Activated CD4-positive, alpha-beta T cell treated with anti-CD3 and anti-CD28 coated beads, Interleukin-2, amount 50 U/mL, for 16 hours (primary cell): ENCODE results near the gene GAS2L3.

Experiments used
- DNase-seq: peaks from one replicate; pipeline ENCODE4 v3.0.0-alpha.2; 2020

GAS2L3 gene

DNA sequence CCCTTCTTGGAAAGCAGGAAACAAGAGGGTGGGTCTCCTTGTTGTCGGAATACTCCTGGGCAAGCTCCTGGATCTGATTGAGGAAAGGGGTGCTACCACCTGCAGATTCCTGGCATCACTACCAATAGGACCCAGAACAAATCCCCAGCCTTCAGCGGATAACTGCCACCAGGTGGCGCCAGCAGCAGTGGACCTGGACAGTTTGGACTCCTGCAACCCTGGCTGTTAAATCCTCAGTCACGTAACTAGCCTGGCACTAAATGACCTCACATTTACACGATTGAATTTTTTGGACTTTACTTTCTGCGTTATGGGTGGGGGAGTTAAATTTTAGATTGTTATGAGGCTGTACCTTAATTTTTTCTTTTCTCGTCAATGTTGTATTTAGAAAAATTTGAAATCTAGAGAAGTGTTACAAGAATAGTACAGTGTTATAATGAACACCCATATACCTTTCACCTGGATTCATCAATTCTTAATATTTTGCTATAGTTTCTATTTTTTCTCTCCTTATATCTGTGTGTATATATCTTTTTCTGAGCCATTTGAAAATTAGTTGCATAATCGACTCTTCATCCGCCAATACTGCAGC is 95.6 kb downstream of the GAS2L3 start:
- peak; percentile 61 for DNase-seq

DNA sequence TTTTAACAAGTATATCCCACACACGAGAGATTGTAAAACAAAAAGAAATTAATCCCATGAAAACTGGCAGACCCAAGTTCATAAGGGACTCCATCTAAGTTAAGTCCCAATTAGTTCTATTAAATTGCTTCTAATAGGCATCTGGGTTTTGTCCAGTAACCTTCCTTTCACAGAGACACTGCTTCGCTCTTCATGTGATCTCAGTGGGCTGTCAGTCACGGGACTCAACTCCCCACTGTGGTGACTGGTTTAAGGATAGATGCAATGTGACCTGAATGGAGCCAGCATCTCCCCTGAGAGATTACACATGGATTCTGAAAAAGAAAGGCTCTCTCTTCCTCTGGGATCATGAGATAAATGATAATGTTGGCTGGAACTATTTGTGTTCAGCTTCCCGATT is 96.4 kb downstream of the GAS2L3 start:
- DNase-seq: no peak

DNA sequence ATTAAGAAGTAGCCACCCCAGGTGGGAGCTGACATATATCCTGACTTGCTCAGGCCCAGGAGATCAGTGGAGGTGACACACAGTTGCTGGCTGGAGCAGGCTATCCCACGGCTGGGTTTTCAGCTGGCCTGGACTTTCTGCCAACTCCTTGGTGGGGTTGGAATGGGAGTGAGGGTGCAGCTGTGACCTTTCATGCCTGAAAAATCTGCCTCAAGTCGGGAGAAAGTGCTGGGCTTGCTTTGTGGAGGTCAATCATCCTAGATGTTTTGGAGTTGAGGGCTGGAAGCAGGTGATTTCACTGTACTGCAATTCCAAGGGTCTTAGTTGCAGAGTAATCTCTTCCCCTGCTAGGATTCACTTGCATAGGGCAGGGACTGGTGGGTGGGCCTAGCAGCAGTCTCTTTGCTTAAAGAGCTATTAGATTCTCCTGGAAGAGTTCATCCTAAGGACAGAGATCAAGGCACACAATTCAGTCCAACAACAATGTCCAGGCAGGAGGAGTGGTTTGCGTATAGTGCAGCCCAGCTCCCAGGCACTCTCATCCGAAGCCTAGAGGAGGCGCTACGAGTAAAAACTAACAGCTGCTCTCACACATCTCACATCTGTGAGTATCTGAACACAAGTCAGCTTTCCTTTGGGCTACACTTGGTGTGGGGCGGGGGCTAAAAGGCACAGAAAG is 98.1 kb downstream of the GAS2L3 start:
- DNase-seq: no peak

DNA sequence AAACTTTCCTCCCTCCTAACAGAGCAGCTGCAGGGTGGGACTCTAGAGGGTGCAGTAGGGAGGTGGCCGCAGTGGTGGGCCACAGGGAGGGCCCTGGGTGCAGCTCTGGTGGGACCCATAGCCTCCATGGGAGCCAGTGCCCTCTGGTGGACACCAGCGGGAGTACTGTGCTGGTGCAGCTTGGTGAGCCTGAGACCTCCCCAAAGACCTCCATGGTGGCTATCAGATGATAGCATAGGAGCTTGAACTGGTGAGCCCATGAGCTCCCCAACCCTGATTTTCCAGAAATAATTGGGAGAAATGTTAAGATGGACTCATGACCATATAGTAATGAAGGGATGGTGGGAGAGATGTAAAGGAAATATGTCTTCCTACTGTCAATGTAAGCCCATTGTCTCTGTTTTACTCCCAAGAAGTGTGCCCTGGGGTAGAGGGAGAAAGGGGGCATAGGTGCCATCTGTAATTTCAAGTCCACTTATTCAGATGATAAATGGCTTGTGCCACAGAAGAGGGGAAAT is 98.7 kb downstream of the GAS2L3 start:
- DNase-seq: peak; percentile 21

DNA sequence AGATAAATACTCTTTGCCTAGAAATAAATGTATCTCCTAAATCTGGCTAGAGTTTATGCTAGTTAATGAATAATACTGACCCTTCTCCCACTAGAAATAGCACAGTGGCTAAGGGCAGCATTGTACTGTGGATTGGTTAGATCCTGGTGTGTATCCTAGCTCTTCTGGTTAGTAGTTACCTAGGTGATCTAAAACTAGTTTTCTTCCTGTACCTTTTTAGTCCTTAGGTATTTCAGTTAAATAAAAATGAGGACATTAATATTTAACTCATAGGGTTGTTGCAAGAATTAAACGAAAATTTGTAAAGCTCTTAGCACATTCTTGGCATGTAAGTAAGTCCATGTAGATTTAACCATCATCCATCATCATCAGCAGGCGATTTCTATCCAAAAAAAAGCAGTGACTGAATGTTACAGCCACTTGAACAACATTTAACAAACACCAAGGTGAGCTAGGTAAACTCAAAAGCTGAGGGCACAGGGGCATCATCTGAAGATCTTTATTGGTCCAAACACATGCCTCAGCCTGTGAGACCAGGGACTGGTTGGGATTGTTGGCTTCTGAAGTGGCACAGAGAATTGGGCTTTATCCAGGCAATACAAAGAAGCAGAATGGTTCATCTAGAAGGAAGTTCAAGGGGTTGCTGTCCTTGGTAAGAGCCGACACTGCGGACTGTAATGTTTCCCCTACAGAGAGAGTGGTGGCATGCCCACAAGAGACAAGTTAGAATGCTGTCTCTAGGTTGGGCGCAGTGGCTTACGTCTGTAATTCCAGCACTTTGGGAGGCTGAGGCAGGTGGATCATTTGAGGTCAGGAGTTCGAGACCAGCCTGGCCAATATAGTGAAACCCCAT is 100.8 kb downstream of the GAS2L3 start:
- no peak for DNase-seq
